DND-41 (cell line): ENCODE results near the gene DNAH3.

Source experiments
- ATAC-seq: fragments of 200-7000 bp; cut with Tn5 transposase; 3 replicates; pipeline ENCODE4 v1.9.1; 2021; ENCODE audit warnings: low read depth; ENCODE audit not compliant: insufficient read depth
- DNase-seq: peaks from one replicate; pipeline ENCODE4 v3.0.0-alpha.2; 2020
- H2AFZ ChIP-seq: 2 replicates; pipeline ENCODE4 v1.6.0; 2012; ENCODE audit warnings: low read depth, low read length
- H3K27ac ChIP-seq: 2 replicates; pipeline ENCODE4 v1.5.1; 2012; ENCODE audit warnings: low read length, inconsistent platforms
- H3K27me3 ChIP-seq: fragments of 200-600 bp; sonication (generic); 2 replicates; pipeline ENCODE4 v1.6.0; 2012; ENCODE audit warnings: low read length, mild to moderate bottlenecking, inconsistent platforms; ENCODE audit not compliant: insufficient read depth, poor library complexity
- H3K36me3 ChIP-seq: 2 replicates; pipeline ENCODE4 v1.5.1; 2012; ENCODE audit warnings: low read length, inconsistent platforms; ENCODE audit not compliant: insufficient read depth
- H3K4me1 ChIP-seq: 2 replicates; pipeline ENCODE4 v1.5.1; 2012; ENCODE audit warnings: mild to moderate bottlenecking, low read length; ENCODE audit not compliant: insufficient read depth
- H3K4me2 ChIP-seq: 2 replicates; pipeline ENCODE4 v1.6.0; 2012; ENCODE audit warnings: mild to moderate bottlenecking, moderate library complexity, low read length, inconsistent platforms; ENCODE audit not compliant: insufficient read depth
- H3K4me3 ChIP-seq, 2 experiments: fragments of 200-600 bp in 1 of 2; shearing (Covaris generic) in 1 of 2; 2 replicates each; pipeline ENCODE4 v1.5.1; 2012 to 2016; ENCODE audit warnings: inconsistent platforms in 2 of 2, low read length in 2 of 2, mild to moderate bottlenecking in 2 of 2, low read depth in 1 of 2, moderate library complexity in 1 of 2
- H3K79me2 ChIP-seq: 2 replicates; pipeline ENCODE4 v1.6.0; 2012; ENCODE audit warnings: low read length, inconsistent platforms; ENCODE audit not compliant: insufficient read depth
- H3K9ac ChIP-seq: 2 replicates; pipeline ENCODE4 v1.6.0; 2012; ENCODE audit warnings: low read depth, mild to moderate bottlenecking, inconsistent platforms, low read length, moderate library complexity
- H3K9me3 ChIP-seq: 2 replicates; pipeline ENCODE4 v1.5.1; 2012; ENCODE audit warnings: low read length, moderate library complexity, mild to moderate bottlenecking, inconsistent platforms; ENCODE audit not compliant: insufficient read depth, severe bottlenecking
- H4K20me1 ChIP-seq: 2 replicates; pipeline ENCODE4 v1.6.0; 2012; ENCODE audit warnings: low read length; ENCODE audit not compliant: insufficient read depth
- CTCF ChIP-seq: IDR thresholded peaks from 2 replicates; pipeline ENCODE4 v1.5.1; 2012; ENCODE audit warnings: borderline replicate concordance, low read length, moderate library complexity, mild to moderate bottlenecking; ENCODE audit not compliant: poor library complexity, severe bottlenecking; ENCODE audit errors: extremely low read depth
- EZH2 ChIP-seq: IDR thresholded peaks from 3 replicates; pipeline ENCODE4 v1.6.1; 2012; ENCODE audit warnings: borderline replicate concordance, low read depth, mild to moderate bottlenecking, moderate library complexity, low read length, inconsistent platforms; ENCODE audit not compliant: severe bottlenecking

DNAH3 gene

GRCh38 chr16:21028728-21029127, 121.9 kb downstream of the DNAH3 start:
- H2AFZ ChIP-seq: no peak overlapping the region

GRCh38 chr16:21026846-21027245, 123.8 kb downstream of the DNAH3 start:
- no peak overlapping the region for H3K4me2 ChIP-seq
- H3K27me3 ChIP-seq: no peaks in the 10 kb centered on the region
- no peak overlapping the region for H3K4me3 ChIP-seq
- H3K4me1 ChIP-seq: no peaks in the 10 kb centered on the region
- TF ChIP-seq EZH2 (no peak), CTCF (no peak)
- H3K9ac ChIP-seq: no peak overlapping the region
- ATAC-seq (no peak), DNase-seq (no peak)
- H4K20me1 ChIP-seq: no peaks in the 10 kb centered on the region
- no peaks in the 10 kb centered on the region for H3K79me2 ChIP-seq
- H3K36me3 ChIP-seq: no peaks in the 10 kb centered on the region
- H2AFZ ChIP-seq: no peak overlapping the region
- no peak overlapping the region for H3K27ac ChIP-seq
- H3K9me3 ChIP-seq: no peaks in the 10 kb centered on the region

More at GRCh38 chr16:21028728-21029127, 121.9 kb downstream of the DNAH3 start:
- no peak overlapping the region for H3K4me2 ChIP-seq
- H3K9me3 ChIP-seq: no peaks in the 10 kb centered on the region
- TF ChIP-seq EZH2 (no peak), CTCF (no peak)
- H4K20me1 ChIP-seq: no peaks in the 10 kb centered on the region
- no peaks in the 10 kb centered on the region for H3K79me2 ChIP-seq
- ATAC-seq (no peak), DNase-seq (no peak)
- no peak overlapping the region for H3K27ac ChIP-seq
- no peaks in the 10 kb centered on the region for H3K36me3 ChIP-seq
- H3K9ac ChIP-seq: no peak overlapping the region
- H3K4me3 ChIP-seq: no peak overlapping the region
- H3K4me1 ChIP-seq: no peaks in the 10 kb centered on the region
- H3K27me3 ChIP-seq: no peaks in the 10 kb centered on the region

GRCh38 chr16:21023509-21024202, 127.0 kb downstream of the DNAH3 start:
- no peaks in the 10 kb centered on the region for H3K9me3 ChIP-seq
- H3K9ac ChIP-seq: no peak overlapping the region
- DNase-seq (no peak), ATAC-seq (no peak)
- H3K27ac ChIP-seq: no peak overlapping the region
- H4K20me1 ChIP-seq: no peaks in the 10 kb centered on the region
- H3K4me3 ChIP-seq: no peak overlapping the region
- H3K79me2 ChIP-seq: no peaks in the 10 kb centered on the region
- H3K36me3 ChIP-seq: no peaks in the 10 kb centered on the region
- no peak overlapping the region for H3K4me2 ChIP-seq
- no peak overlapping the region for H2AFZ ChIP-seq
- no peaks in the 10 kb centered on the region for H3K4me1 ChIP-seq
- no peaks in the 10 kb centered on the region for H3K27me3 ChIP-seq
- no peak for TF ChIP-seq CTCF
- no peak for TF ChIP-seq EZH2

- no peak overlapping the region for H3K4me2 ChIP-seq
- no peaks in the 10 kb centered on the region for H4K20me1 ChIP-seq
- no peak overlapping the region for H3K4me3 ChIP-seq
- no peak overlapping the region for H2AFZ ChIP-seq
- no peak overlapping the region for H3K27ac ChIP-seq
- H3K27me3 ChIP-seq: no peaks in the 10 kb centered on the region
- H3K9me3 ChIP-seq: no peaks in the 10 kb centered on the region
- H3K36me3 ChIP-seq: no peaks in the 10 kb centered on the region
- H3K79me2 ChIP-seq: no peaks in the 10 kb centered on the region
- TF ChIP-seq EZH2: no peak
- TF ChIP-seq CTCF: no peak
- ATAC-seq: no peak
- no peak for DNase-seq
- H3K4me1 ChIP-seq: no peaks in the 10 kb centered on the region
- H3K9ac ChIP-seq: no peak overlapping the region
Observed at GRCh38 chr16:21021316-21021715, 129.3 kb downstream of the DNAH3 start.
